ENCODE data around the gene ZNF343. TPM values are rescaled to one million over a fixed set of nuclear protein-coding genes. Genes with fewer than 3 reads are reported as not detected.

The ZNF343 gene
- total RNA-seq = 10 to 100 TPM in 2 of 5 donors, 1 to 10 TPM in 2, under 1 TPM in 1; 0.58 to 14.3 (median 8.5) TPM
- polyA plus RNA-seq = 1 to 10 TPM; 3.7 to 4.4 (median 4.4) TPM
- long read RNA-seq, donor 1, partial matches to known transcripts = 0 of 1 reads
- long read RNA-seq, donor 1, other reads (novel, unspliced or antisense) = 0 of 1 reads
- long read RNA-seq, donor 2 = 0 reads
- long read RNA-seq, donor 3 = 0 reads
- long read RNA-seq, donor 4 = 0 reads
- long read RNA-seq, donor 5, partial matches to known transcripts = 0 of 2 reads
- long read RNA-seq, donor 5, other reads (novel, unspliced or antisense) = 0 of 2 reads
- long read RNA-seq, donor 6, partial matches to known transcripts = 0 of 2 reads
- long read RNA-seq, donor 6, other reads (novel, unspliced or antisense) = 0 of 2 reads
- long read RNA-seq, donor 7, partial matches to known transcripts = 0 of 1 reads
- long read RNA-seq, donor 7, other reads (novel, unspliced or antisense) = 0 of 1 reads
- long read RNA-seq, donor 8 = 0 reads
- long read RNA-seq, donor 9, partial matches to known transcripts = 0 of 1 reads
- long read RNA-seq, donor 9, other reads (novel, unspliced or antisense) = 0 of 1 reads
- long read RNA-seq, donor 10 = 0 reads

- TF ChIP-seq CTCF (IDR thresholded peaks at IDR 0.05) (no peak), POLR2A (IDR thresholded peaks at IDR 0.05) (peak in 1 of 4 donors; percentile 52), EP300 (IDR thresholded peaks at IDR 0.05) (no peak), POLR2AphosphoS5 (IDR thresholded peaks at IDR 0.05) (peak in 2 of 3 donors; percentile 72 to 75)
These were observed at the start of gene ZNF343 for GRCh38 chr20:2508631-2509467. ZNF343 (minus strand) TSS chr20:2508915; CDS start chr20:2493895, 15,020 bp downstream.

DNA sequence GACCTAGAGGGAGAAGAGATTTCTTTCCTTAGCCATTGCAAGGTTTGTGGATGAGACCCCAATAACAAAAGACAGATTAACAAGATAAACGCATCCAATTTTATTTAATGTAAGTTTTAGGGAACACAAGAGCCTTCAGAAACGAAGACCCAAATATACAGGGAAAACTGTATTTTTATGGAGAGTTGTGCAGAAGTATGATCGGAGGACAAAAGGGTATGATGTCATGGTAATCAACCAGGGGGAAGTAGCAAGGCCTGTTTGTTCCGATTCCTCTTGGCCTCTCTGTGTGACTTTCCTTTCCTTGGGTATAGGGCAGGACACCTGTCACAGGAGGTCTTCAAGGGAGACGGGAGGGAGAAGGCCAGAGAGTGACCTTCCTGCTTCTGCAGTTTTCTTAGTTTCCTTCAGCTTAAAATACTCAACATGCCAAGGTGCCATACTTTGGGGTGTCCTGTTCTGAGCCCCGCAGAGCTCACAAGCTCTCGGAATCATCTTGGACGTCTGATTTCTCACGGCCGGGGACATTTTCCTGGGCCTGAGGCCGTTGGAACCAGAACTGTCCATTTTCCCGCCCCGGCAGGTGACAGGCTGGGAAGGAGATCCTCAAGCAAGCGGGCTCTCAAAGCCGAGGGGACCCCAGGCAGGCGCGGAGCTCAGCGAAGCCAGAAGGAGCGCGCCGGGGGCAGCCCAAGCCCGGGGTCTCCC lies 49.3 kb upstream of the ZNF343 start:
- no peaks in the 10 kb centered on the region for H3K9me3 ChIP-seq
- H3K4me1 ChIP-seq = peaks cover 8 to 14% (median 10%) of the 10 kb centered on the region in 4 donors
- H3K36me3 ChIP-seq = no peaks in the 10 kb centered on the region
- 29 to 45% (median 33%) methylated on average over 14 to 22 of the region's 22 CpGs for WGBS, 5 donors
- H3K27me3 ChIP-seq = peaks cover 5 to 83% (median 49%) of the 10 kb centered on the region in 3 donors
- TF ChIP-seq POLR2AphosphoS5 (IDR thresholded peaks at IDR 0.05) (no peak), POLR2A (IDR thresholded peaks at IDR 0.05) (no peak), EP300 (IDR thresholded peaks at IDR 0.05) (no peak)
- peak overlapping the region in 1 of 4 donors; percentile 35 for H3K4me3 ChIP-seq
- H3K27ac ChIP-seq = no peak overlapping the region
- intact Hi-C loops (cut with DNase I; ENCODE audit: low total_unique reads) = no loop called here
- no peak for DNase-seq

More at GRCh38 chr20:2508631-2509467, at the start of gene ZNF343:
- 0 to 1% (median 0%) methylated on average over 31 to 53 of the region's 53 CpGs for WGBS, 5 donors
- H3K9me3 ChIP-seq = no peaks in the 10 kb centered on the region
- peak within 1 kb of the TSS; percentile 67 to 88 (median 83) for H3K27ac ChIP-seq
- no peaks in the 10 kb centered on the region for H3K27me3 ChIP-seq
- DNase-seq = peak; percentile 79 to 95
- H3K4me3 ChIP-seq = peak within 1 kb of the TSS; percentile 72 to 90 (median 85)
- H3K36me3 ChIP-seq = no peaks in the 10 kb centered on the region
- H3K4me1 ChIP-seq = peaks cover 10 to 21% (median 17%) of the 10 kb centered on the region in 4 donors
- intact Hi-C loops (cut with DNase I; ENCODE audit: low total_unique reads) = no loop called here

GRCh38 chr20:2545594-2545993 lies 36.9 kb upstream of the ZNF343 start:
- 68 to 90% (median 79%) methylated on average over 2 of the region's 2 CpGs for WGBS, 5 donors
- no peak for TF ChIP-seq EP300 (IDR thresholded peaks at IDR 0.05)
- no peak for TF ChIP-seq POLR2AphosphoS5 (IDR thresholded peaks at IDR 0.05)
- TF ChIP-seq POLR2A (IDR thresholded peaks at IDR 0.05) = no peak
- no peak for TF ChIP-seq CTCF (IDR thresholded peaks at IDR 0.05)

GRCh38 chr20:2544211-2544610 lies 35.5 kb upstream of the ZNF343 start:
- intact Hi-C loops (cut with DNase I; ENCODE audit: low total_unique reads) = no loop called here
- 59 to 75% (median 63%) methylated on average over 1 of the region's 1 CpG for WGBS, 5 donors
- H3K36me3 ChIP-seq = no peaks in the 10 kb centered on the region

More at GRCh38 chr20:2545594-2545993, 36.9 kb upstream of the ZNF343 start:
- Histone ChIP-seq H3K27ac (no peak overlapping the region), H3K36me3 (no peaks in the 10 kb centered on the region), H3K4me3 (no peak overlapping the region), H3K27me3 (peaks cover 0 to 44% (median 4%) of the 10 kb centered on the region in 3 donors), H3K9me3 (no peaks in the 10 kb centered on the region), H3K4me1 (no peaks in the 10 kb centered on the region)
- intact Hi-C loops (cut with DNase I; ENCODE audit: low total_unique reads) = no loop called here
- DNase-seq = no peak

More at GRCh38 chr20:2544211-2544610, 35.5 kb upstream of the ZNF343 start:
- Histone ChIP-seq H3K9me3 (no peaks in the 10 kb centered on the region), H3K4me3 (no peak overlapping the region), H3K27me3 (peaks cover 0 to 48% (median 6%) of the 10 kb centered on the region in 3 donors), H3K4me1 (no peaks in the 10 kb centered on the region), H3K27ac (no peak overlapping the region)
- no peak for TF ChIP-seq CTCF (IDR thresholded peaks at IDR 0.05)
- no peak for TF ChIP-seq EP300 (IDR thresholded peaks at IDR 0.05)
- no peak for TF ChIP-seq POLR2AphosphoS5 (IDR thresholded peaks at IDR 0.05)
- TF ChIP-seq POLR2A (IDR thresholded peaks at IDR 0.05) = no peak
- no peak for DNase-seq
